HepG2 (cell line): ENCODE results near the gene H3-3A. TPM values are rescaled to one million over a fixed set of nuclear protein-coding genes. Genes with fewer than 3 reads are reported as not detected.
A peak's percentile ranks its signal among the peaks of the same experiment; 100 is the strongest.

Experiments used
- ADNP ChIP-seq: sonication (generic); formaldehyde crosslinking; IDR thresholded peaks from 2 replicates; pipeline ENCODE4 v1.4.0; 2020; ENCODE audit warnings: missing genetic modification reagents
- HNRNPK ChIP-seq: fragments of 200-400 bp; formaldehyde crosslinking; IDR thresholded peaks from 2 replicates; pipeline ENCODE4 v1.6.1; 2018; ENCODE audit warnings: low read length, low read depth, moderate library complexity, mild to moderate bottlenecking; ENCODE audit not compliant: poor library complexity, severe bottlenecking
- HOXA3 ChIP-seq: sonication (generic); formaldehyde crosslinking; IDR thresholded peaks from 2 replicates; pipeline ENCODE4 v1.5.0; 2020; ENCODE audit warnings: missing genetic modification reagents
- MEIS2 ChIP-seq: sonication (generic); formaldehyde crosslinking; IDR thresholded peaks from 2 replicates; pipeline ENCODE4 v1.9.0; 2021; ENCODE audit warnings: mild to moderate bottlenecking, missing genetic modification reagents
- RBM22 ChIP-seq: fragments of 200-400 bp; formaldehyde crosslinking; optimal IDR thresholded peaks from 2 replicates; pipeline ENCODE3; 2017; ENCODE audit warnings: mild to moderate bottlenecking, low read length, moderate library complexity
- SNAPC2 ChIP-seq: sonication (generic); formaldehyde crosslinking; IDR thresholded peaks from 2 replicates; pipeline ENCODE4 v1.8.1; 2022; ENCODE audit warnings: mild to moderate bottlenecking, missing genetic modification reagents
- SSRP1 ChIP-seq: IDR thresholded peaks from 2 replicates; pipeline ENCODE4 v1.6.1; 2016; ENCODE audit warnings: control low read depth
- SUZ12 ChIP-seq: fragments of 150-350 bp; IDR thresholded peaks from 2 replicates; pipeline ENCODE4 v1.6.1; 2014; ENCODE audit warnings: low read depth, low read length
- ZBTB3 ChIP-seq: sonication (generic); formaldehyde crosslinking; IDR thresholded peaks from 2 replicates; pipeline ENCODE4 v1.4.0; 2020; ENCODE audit warnings: low read depth, mild to moderate bottlenecking, moderate library complexity, missing genetic modification reagents, borderline replicate concordance
- ZBTB42 ChIP-seq: sonication (generic); formaldehyde crosslinking; IDR thresholded peaks from 2 replicates; pipeline ENCODE4 v1.5.0; 2020; ENCODE audit warnings: mild to moderate bottlenecking, missing genetic modification reagents
- ZNF160 ChIP-seq: sonication (generic); formaldehyde crosslinking; IDR thresholded peaks from 2 replicates; pipeline ENCODE4 v1.8.0; 2022; ENCODE audit warnings: mild to moderate bottlenecking, inconsistent platforms, missing genetic modification reagents
- ZNF20 ChIP-seq: sonication (generic); formaldehyde crosslinking; IDR thresholded peaks from 2 replicates; pipeline ENCODE4 v1.4.0; 2020; ENCODE audit warnings: mild to moderate bottlenecking, moderate library complexity, missing genetic modification reagents
- ZNF441 ChIP-seq: sonication (generic); formaldehyde crosslinking; IDR thresholded peaks from 2 replicates; pipeline ENCODE4 v1.7.0; 2021; ENCODE audit warnings: missing genetic modification reagents, borderline replicate concordance
- ZNF468 ChIP-seq: sonication (generic); formaldehyde crosslinking; IDR thresholded peaks from 2 replicates; pipeline ENCODE4 v1.8.0; 2022; ENCODE audit warnings: mild to moderate bottlenecking, moderate library complexity, missing genetic modification reagents
- ZNF672 ChIP-seq: sonication (generic); formaldehyde crosslinking; IDR thresholded peaks from 2 replicates; pipeline ENCODE4 v1.8.1; 2022; ENCODE audit warnings: missing genetic modification reagents
- ZNF737 ChIP-seq: sonication (generic); formaldehyde crosslinking; IDR thresholded peaks from 2 replicates; pipeline ENCODE4 v1.5.0; 2020; ENCODE audit warnings: missing genetic modification reagents, mild to moderate bottlenecking, borderline replicate concordance
- ZNF747 ChIP-seq: sonication (generic); formaldehyde crosslinking; IDR thresholded peaks from 2 replicates; pipeline ENCODE4 v1.8.1; 2023; ENCODE audit warnings: missing genetic modification reagents, mild to moderate bottlenecking, borderline replicate concordance
- ZNF879 ChIP-seq: sonication (generic); formaldehyde crosslinking; IDR thresholded peaks from 2 replicates; pipeline ENCODE4 v1.8.1; 2023; ENCODE audit warnings: missing genetic modification reagents
- polyA plus RNA-seq, 8 experiments: library from polyadenylated mRNA; depleted of rRNA in 3 of 8; stranded (reverse) in 7 of 8; unstranded in 1 of 8; fragments of >200 nt; fragmentation: Illumina TruSeq in 4 of 8; extraction: Trizol in 4 of 8; gene quantifications; 2 replicates each; pipeline versions ENCODE4 v1.2.1 to v1.2.3, GENCODE V29; 2011 to 2016; ENCODE audit warnings: low read depth in 4 of 8, missing spikeins in 1 of 8, mixed read lengths in 1 of 8; ENCODE audit not compliant: insufficient read depth in 1 of 8
- total RNA-seq, 5 experiments: library from RNA; depleted of rRNA; stranded (reverse); fragments of >200 nt; fragmentation: Illumina TruSeq; extraction: Trizol; gene quantifications; 2 replicates each; pipeline ENCODE4 v1.2.3, GENCODE V29; 2016; ENCODE audit warnings: low read depth in 1 of 5
- TF ChIP-seq, protein P1 (sequence below): sonication (generic); formaldehyde crosslinking; IDR thresholded peaks from 2 replicates; pipeline ENCODE4 v1.5.0; 2020; ENCODE audit warnings: missing genetic modification reagents
- TF ChIP-seq, protein P2 (sequence below): sonication (generic); formaldehyde crosslinking; IDR thresholded peaks from 2 replicates; pipeline ENCODE4 v1.5.1; 2020; ENCODE audit warnings: missing genetic modification reagents, mild to moderate bottlenecking, borderline replicate concordance
- TF ChIP-seq, protein P3 (sequence below): sonication (generic); formaldehyde crosslinking; IDR thresholded peaks from 2 replicates; pipeline ENCODE4 v1.4.0; 2020; ENCODE audit warnings: missing genetic modification reagents
- TF ChIP-seq, protein P4 (sequence below): IDR thresholded peaks from 2 replicates; pipeline ENCODE4 v1.6.1; 2012; ENCODE audit warnings: low read depth, low read length, improper control_type of control experiment
- TF ChIP-seq, protein P5 (sequence below): sonication (generic); formaldehyde crosslinking; IDR thresholded peaks from 2 replicates; pipeline ENCODE4 v1.8.0; 2022; ENCODE audit warnings: missing genetic modification reagents, mild to moderate bottlenecking, inconsistent platforms, borderline replicate concordance

The H3-3A gene
- total and polyA plus RNA-seq, 2 of the 13 experiments (the other 11 are each of a cell fraction or from before 2014, with no cell fraction given): 221 to 320 TPM

DNA sequence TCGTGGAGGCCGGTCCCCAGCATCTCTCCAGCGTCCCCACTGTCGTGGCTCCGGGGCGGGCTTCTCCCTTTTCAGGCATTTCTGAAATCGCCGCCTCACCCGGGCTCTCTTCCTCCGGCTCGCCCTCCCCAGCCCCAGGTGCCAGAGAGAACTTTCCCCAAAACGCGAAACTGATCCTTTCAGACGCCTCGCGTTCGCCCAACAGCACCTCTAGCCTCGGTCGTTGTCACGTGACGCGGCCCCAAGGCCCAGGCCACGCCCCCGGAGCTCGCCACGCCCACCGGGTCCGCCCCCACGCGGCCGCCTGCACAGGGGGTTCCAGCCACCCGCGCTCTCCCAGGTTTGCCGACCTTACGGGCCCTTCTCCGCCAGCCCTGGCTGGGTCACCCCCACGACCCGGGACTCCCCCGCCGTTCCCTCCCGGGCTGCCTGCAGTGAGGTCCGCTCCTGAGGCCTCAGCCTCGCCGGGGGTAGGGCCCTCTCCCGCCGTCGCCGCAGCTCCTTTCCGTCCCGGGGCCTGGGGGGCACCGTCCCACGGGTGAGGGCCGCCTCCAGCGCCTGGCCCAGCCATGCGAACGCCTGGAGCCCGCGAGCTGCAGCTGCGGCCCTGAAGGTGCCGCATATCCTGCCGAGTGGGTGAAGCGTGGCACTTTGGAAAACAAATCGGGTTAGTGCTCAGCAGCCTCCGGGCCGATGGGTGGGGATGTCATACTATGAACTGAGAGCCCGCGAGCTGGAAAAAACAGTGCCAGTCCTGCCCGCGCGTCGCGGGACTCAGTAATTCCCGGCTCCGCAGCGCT is 21.0 kb downstream of the H3-3A start (continued):
- TF ChIP-seq, protein P1, sequence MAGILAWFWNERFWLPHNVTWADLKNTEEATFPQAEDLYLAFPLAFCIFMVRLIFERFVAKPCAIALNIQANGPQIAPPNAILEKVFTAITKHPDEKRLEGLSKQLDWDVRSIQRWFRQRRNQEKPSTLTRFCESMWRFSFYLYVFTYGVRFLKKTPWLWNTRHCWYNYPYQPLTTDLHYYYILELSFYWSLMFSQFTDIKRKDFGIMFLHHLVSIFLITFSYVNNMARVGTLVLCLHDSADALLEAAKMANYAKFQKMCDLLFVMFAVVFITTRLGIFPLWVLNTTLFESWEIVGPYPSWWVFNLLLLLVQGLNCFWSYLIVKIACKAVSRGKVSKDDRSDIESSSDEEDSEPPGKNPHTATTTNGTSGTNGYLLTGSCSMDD (CRISPR knock-in tag): no peak
- TF ChIP-seq ZNF672 (CRISPR knock-in tag) (peak; percentile 50; the same call in 1 of the 2 replicates), SUZ12 (no peak), SSRP1 (CRISPR knock-in tag) (no peak), ZNF737 (CRISPR knock-in tag) (peak; percentile 28; the same call in 1 of the 2 replicates), HNRNPK (peak; percentile 19), ZBTB3 (CRISPR knock-in tag) (no peak), MEIS2 (CRISPR knock-in tag) (no peak), ZNF20 (CRISPR knock-in tag) (peak; percentile 73; the same call in 1 of the 2 replicates), ZNF879 (CRISPR knock-in tag) (peak; percentile 92; the same call in 1 of the 2 replicates), ZNF747 (CRISPR knock-in tag) (peak; percentile 67; the same call in 1 of the 2 replicates), ZNF468 (CRISPR knock-in tag) (no peak; the same call in 1 of the 2 replicates), SNAPC2 (CRISPR knock-in tag) (no peak), ADNP (CRISPR knock-in tag) (no peak), RBM22 (no peak), HOXA3 (CRISPR knock-in tag) (peak; percentile 46), ZNF160 (peak; percentile 81; the same call in 1 of the 2 replicates), ZNF441 (CRISPR knock-in tag) (peak; percentile 58), ZBTB42 (CRISPR knock-in tag) (no peak; the same call in 1 of the 2 replicates)
- TF ChIP-seq, protein P2, sequence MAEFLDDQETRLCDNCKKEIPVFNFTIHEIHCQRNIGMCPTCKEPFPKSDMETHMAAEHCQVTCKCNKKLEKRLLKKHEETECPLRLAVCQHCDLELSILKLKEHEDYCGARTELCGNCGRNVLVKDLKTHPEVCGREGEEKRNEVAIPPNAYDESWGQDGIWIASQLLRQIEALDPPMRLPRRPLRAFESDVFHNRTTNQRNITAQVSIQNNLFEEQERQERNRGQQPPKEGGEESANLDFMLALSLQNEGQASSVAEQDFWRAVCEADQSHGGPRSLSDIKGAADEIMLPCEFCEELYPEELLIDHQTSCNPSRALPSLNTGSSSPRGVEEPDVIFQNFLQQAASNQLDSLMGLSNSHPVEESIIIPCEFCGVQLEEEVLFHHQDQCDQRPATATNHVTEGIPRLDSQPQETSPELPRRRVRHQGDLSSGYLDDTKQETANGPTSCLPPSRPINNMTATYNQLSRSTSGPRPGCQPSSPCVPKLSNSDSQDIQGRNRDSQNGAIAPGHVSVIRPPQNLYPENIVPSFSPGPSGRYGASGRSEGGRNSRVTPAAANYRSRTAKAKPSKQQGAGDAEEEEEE (CRISPR knock-in tag): no peak
- TF ChIP-seq, protein P3, sequence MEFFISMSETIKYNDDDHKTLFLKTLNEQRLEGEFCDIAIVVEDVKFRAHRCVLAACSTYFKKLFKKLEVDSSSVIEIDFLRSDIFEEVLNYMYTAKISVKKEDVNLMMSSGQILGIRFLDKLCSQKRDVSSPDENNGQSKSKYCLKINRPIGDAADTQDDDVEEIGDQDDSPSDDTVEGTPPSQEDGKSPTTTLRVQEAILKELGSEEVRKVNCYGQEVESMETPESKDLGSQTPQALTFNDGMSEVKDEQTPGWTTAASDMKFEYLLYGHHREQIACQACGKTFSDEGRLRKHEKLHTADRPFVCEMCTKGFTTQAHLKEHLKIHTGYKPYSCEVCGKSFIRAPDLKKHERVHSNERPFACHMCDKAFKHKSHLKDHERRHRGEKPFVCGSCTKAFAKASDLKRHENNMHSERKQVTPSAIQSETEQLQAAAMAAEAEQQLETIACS (CRISPR knock-in tag): no peak
- TF ChIP-seq, protein P4, sequence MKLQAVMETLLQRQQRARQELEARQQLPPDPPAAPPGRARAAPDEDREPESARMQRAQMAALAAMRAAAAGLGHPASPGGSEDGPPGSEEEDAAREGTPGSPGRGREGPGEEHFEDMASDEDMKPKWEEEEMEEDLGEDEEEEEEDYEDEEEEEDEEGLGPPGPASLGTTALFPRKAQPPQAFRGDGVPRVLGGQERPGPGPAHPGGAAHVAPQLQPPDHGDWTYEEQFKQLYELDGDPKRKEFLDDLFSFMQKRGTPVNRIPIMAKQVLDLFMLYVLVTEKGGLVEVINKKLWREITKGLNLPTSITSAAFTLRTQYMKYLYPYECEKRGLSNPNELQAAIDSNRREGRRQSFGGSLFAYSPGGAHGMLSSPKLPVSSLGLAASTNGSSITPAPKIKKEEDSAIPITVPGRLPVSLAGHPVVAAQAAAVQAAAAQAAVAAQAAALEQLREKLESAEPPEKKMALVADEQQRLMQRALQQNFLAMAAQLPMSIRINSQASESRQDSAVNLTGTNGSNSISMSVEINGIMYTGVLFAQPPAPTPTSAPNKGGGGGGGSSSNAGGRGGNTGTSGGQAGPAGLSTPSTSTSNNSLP: no peak
- TF ChIP-seq, protein P5, sequence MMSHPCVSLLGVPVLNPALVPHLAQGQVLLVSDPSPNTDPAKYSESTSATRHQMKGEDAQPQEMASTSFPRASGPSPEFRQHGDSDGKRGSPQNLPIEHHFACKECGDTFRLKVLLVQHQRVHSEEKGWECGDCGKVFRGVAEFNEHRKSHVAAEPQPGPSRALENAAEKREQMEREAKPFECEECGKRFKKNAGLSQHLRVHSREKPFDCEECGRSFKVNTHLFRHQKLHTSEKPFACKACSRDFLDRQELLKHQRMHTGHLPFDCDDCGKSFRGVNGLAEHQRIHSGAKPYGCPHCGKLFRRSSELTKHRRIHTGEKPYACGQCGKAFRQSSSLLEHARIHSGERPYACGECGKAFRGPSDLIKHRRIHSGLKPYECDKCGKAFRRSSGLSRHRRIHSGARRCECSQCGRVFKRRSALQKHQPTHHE (CRISPR knock-in tag): no peak
